ENCODE data around the gene KLHL11. TPM values are rescaled to one million over a fixed set of nuclear protein-coding genes. Genes with fewer than 3 reads are reported as not detected.

KLHL11 gene
- total and polyA plus RNA-seq, 9 of the 15 experiments (the other 6 are each of a cell fraction or from before 2014, with no cell fraction given): 0.20 to 17.0 (median 10.3) TPM

GRCh38 chr17:41813152-41813680, 52.0 kb downstream of the KLHL11 start:
- Histone ChIP-seq H2AFZ (ENCODE audit: low read depth, low read length) (no peak overlapping the region), H3K79me2 (ENCODE audit: control insufficient read depth, insufficient read depth, low read length) (no peaks in the 10 kb centered on the region), H3K9me1 (ENCODE audit: control insufficient read depth, insufficient read depth, low read length) (no peaks in the 10 kb centered on the region), H3K4me2 (ENCODE audit: insufficient read depth, low read length) (no peak overlapping the region), H3K27me3 (ENCODE audit: control insufficient read depth in 2 of 2, insufficient read depth in 2 of 2, low read length in 2 of 2) (no peaks in the 10 kb centered on the region), H3K9me3 (replicated peaks; ENCODE audit: control insufficient read depth, insufficient read depth, low read depth, low read length) (no peaks in the 10 kb centered on the region), H3K4me3 (no peak overlapping the region), H3K36me3 (ENCODE audit: control insufficient read depth, insufficient read depth, low read length) (no peaks in the 10 kb centered on the region), H3K27ac (ENCODE audit: extremely low read depth, low read depth, low read length) (no peak overlapping the region), H3K9ac (ENCODE audit: insufficient read depth in 1 of 2, low read depth in 2 of 2, low read length in 2 of 2) (no peak overlapping the region; a peak in 1 of 4 replicates), H3K4me1 (replicated peaks in 1 of 2; ENCODE audit: control insufficient read depth in 2 of 2, insufficient read depth in 2 of 2, low read length in 2 of 2) (peaks cover 2 to 33% of the 10 kb centered on the region in 2 experiments; a peak in 3 of 5 replicates), H4K20me1 (replicated peaks; ENCODE audit: control insufficient read depth, insufficient read depth, low read length) (no peaks in the 10 kb centered on the region)
- CTCF ChIA-PET (ENCODE audit: low intra/inter-chr PET ratio): no interaction called here
- DNase-seq (ENCODE audit: extremely low read depth in 1 of 4, low spot score in 3 of 4): peak in 1 of 4 experiments; percentile 3
- ATAC-seq: no peak
- no peak for FAIRE-seq
- whole genome bisulfite sequencing (ENCODE audit: insufficient coverage, low coverage, missing lambda C conversion rate): 66% methylated on average over 9 of the region's 12 CpGs
- in situ Hi-C loops (cut with MboI) (no loop called here), intact Hi-C loops (cut with micrococcal nuclease) (no loop called here)
- POLR2A ChIA-PET: interaction anchor here (1.3 kb wide), 1 partner anchor 125 kb away, joined by 3 read pairs; no protein-coding TSS in a partner anchor
- no TSS peak for BruUV-seq (replicated peaks)
- TF ChIP-seq NR0B1 (IDR thresholded peaks at IDR 0.05; ENCODE audit: partially characterized antibody) (no peak), ELK3 (CRISPR knock-in tag; IDR thresholded peaks at IDR 0.05) (no peak), ZNF398 (CRISPR knock-in tag; IDR thresholded peaks at IDR 0.05) (no peak), ZNF589 (CRISPR knock-in tag; IDR thresholded peaks at IDR 0.05; ENCODE audit: low read depth) (no peak), ZFP1 (CRISPR knock-in tag; IDR thresholded peaks at IDR 0.05) (no peak), SIRT6 (IDR thresholded peaks at IDR 0.05; ENCODE audit: low read depth, low read length) (no peak), PHB (CRISPR knock-in tag; IDR thresholded peaks at IDR 0.05) (no peak), KLF1 (tag; IDR thresholded peaks at IDR 0.05) (no peak), ZNF263 (CRISPR knock-in tag; IDR thresholded peaks at IDR 0.05; ENCODE audit: borderline replicate concordance) (no peak), FOS (IDR thresholded peaks at IDR 0.05; ENCODE audit: extremely low read depth, insufficient read length) (no peak), MBD2 (IDR thresholded peaks at IDR 0.05; ENCODE audit: borderline replicate concordance, low read depth) (no peak)
- TF ChIP-seq, protein P1, sequence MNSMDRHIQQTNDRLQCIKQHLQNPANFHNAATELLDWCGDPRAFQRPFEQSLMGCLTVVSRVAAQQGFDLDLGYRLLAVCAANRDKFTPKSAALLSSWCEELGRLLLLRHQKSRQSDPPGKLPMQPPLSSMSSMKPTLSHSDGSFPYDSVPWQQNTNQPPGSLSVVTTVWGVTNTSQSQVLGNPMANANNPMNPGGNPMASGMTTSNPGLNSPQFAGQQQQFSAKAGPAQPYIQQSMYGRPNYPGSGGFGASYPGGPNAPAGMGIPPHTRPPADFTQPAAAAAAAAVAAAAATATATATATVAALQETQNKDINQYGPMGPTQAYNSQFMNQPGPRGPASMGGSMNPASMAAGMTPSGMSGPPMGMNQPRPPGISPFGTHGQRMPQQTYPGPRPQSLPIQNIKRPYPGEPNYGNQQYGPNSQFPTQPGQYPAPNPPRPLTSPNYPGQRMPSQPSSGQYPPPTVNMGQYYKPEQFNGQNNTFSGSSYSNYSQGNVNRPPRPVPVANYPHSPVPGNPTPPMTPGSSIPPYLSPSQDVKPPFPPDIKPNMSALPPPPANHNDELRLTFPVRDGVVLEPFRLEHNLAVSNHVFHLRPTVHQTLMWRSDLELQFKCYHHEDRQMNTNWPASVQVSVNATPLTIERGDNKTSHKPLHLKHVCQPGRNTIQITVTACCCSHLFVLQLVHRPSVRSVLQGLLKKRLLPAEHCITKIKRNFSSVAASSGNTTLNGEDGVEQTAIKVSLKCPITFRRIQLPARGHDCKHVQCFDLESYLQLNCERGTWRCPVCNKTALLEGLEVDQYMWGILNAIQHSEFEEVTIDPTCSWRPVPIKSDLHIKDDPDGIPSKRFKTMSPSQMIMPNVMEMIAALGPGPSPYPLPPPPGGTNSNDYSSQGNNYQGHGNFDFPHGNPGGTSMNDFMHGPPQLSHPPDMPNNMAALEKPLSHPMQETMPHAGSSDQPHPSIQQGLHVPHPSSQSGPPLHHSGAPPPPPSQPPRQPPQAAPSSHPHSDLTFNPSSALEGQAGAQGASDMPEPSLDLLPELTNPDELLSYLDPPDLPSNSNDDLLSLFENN (IDR thresholded peaks at IDR 0.05; ENCODE audit: low read depth in 2 of 2, low read length in 2 of 2): no peak

Data from K562 (cell line).